ENCODE data around the gene B3GNT2.
"Not testable (repeated sequence)": the region's sequence is repeated elsewhere in the genome, so short reads cannot be mapped to it uniquely, and the experiment has no call there.

The B3GNT2 gene

DNA sequence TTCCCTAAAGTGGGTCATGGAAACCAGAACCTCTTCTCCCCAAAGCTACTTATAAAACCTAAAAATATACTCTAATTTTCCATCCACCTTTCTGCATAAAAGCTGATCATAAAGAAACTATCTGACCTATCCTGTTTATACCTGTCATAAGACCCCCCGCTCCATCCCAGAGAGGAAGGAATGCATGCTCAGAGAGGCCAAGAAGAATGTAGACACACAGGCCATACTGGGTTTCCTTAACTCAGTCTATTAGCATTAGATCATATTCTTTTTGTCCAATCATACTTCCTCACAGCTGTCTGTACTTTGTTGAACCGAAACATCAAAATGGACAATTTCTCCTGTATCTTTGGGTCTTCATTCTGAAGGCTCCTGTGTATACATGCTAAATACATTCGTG is 52.3 kb downstream of the B3GNT2 start:
- H3K9me3 ChIP-seq (ENCODE audit: control insufficient read depth, insufficient read depth, low read length) = no peaks in the 10 kb centered on the region
- no peak overlapping the region for H3K27ac ChIP-seq (ENCODE audit: low read depth, low read length)
- no peak overlapping the region for H3K4me3 ChIP-seq (ENCODE audit: low read depth, low read length)
- no peaks in the 10 kb centered on the region for H3K4me1 ChIP-seq (ENCODE audit: control insufficient read depth, insufficient read depth, low read length)
- no peak overlapping the region for H3K9ac ChIP-seq (ENCODE audit: low read depth, low read length)
- H3K36me3 ChIP-seq (ENCODE audit: control insufficient read depth, insufficient read depth, low read length) = no peaks in the 10 kb centered on the region
- H3K27me3 ChIP-seq (ENCODE audit: control insufficient read depth, insufficient read depth, low read length) = no peaks in the 10 kb centered on the region

- H3K27ac ChIP-seq (ENCODE audit: low read depth, low read length) = no peak overlapping the region
- no peaks in the 10 kb centered on the region for H3K9me3 ChIP-seq (ENCODE audit: control insufficient read depth, insufficient read depth, low read length)
- H3K9ac ChIP-seq (ENCODE audit: low read depth, low read length) = no peak overlapping the region
- no peak overlapping the region for H3K4me3 ChIP-seq (ENCODE audit: low read depth, low read length)
- H3K27me3 ChIP-seq (ENCODE audit: control insufficient read depth, insufficient read depth, low read length) = no peaks in the 10 kb centered on the region
- no peaks in the 10 kb centered on the region for H3K4me1 ChIP-seq (ENCODE audit: control insufficient read depth, insufficient read depth, low read length)
- no peaks in the 10 kb centered on the region for H3K36me3 ChIP-seq (ENCODE audit: control insufficient read depth, insufficient read depth, low read length)
Measured at GRCh38 chr2:62250239-62250638, 54.3 kb downstream of the B3GNT2 start.

- H3K27me3 ChIP-seq (ENCODE audit: control insufficient read depth, insufficient read depth, low read length) = no peaks in the 10 kb centered on the region
- no peak overlapping the region for H3K9ac ChIP-seq (ENCODE audit: low read depth, low read length)
- H3K4me1 ChIP-seq (ENCODE audit: control insufficient read depth, insufficient read depth, low read length) = no peaks in the 10 kb centered on the region
- H3K27ac ChIP-seq (ENCODE audit: low read depth, low read length) = no peak overlapping the region
- H3K9me3 ChIP-seq (ENCODE audit: control insufficient read depth, insufficient read depth, low read length) = no peaks in the 10 kb centered on the region
- no peak overlapping the region for H3K4me3 ChIP-seq (ENCODE audit: low read depth, low read length)
- no peaks in the 10 kb centered on the region for H3K36me3 ChIP-seq (ENCODE audit: control insufficient read depth, insufficient read depth, low read length)
Measured at GRCh38 chr2:62254424-62255266, 58.7 kb downstream of the B3GNT2 start.

DNA sequence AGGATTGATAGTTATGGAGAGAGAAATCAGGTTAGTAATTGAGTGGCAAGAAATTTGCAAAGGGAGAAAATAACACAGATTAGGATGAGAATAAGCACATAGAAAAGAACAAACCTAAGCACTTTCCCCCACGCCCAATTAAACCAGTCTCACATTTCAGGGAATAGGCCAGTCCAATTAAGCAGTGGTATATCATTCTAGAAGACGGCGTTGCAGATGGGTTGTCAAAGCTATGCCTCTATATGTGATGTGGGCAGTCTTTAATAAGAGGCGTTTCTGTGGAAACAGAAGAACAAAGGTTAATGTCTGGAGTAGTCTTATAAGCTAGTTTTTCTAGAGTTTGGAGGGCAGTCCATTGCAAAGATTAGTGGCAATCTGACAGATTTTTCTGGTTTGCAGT is 61.6 kb downstream of the B3GNT2 start:
- H3K4me1 ChIP-seq (ENCODE audit: control insufficient read depth, insufficient read depth, low read length) = no peaks in the 10 kb centered on the region
- H3K4me3 ChIP-seq (ENCODE audit: low read depth, low read length) = no peak overlapping the region
- no peaks in the 10 kb centered on the region for H3K36me3 ChIP-seq (ENCODE audit: control insufficient read depth, insufficient read depth, low read length)
- H3K9ac ChIP-seq (ENCODE audit: low read depth, low read length) = no peak overlapping the region
- H3K27ac ChIP-seq (ENCODE audit: low read depth, low read length) = no peak overlapping the region
- H3K27me3 ChIP-seq (ENCODE audit: control insufficient read depth, insufficient read depth, low read length) = no peaks in the 10 kb centered on the region
- no peaks in the 10 kb centered on the region for H3K9me3 ChIP-seq (ENCODE audit: control insufficient read depth, insufficient read depth, low read length)

- H3K27ac ChIP-seq (ENCODE audit: low read depth, low read length) = no peak overlapping the region
- H3K4me1 ChIP-seq (ENCODE audit: control insufficient read depth, insufficient read depth, low read length) = peaks cover 22% of the 10 kb centered on the region
- no peak overlapping the region for H3K4me3 ChIP-seq (ENCODE audit: low read depth, low read length)
- H3K9me3 ChIP-seq (ENCODE audit: control insufficient read depth, insufficient read depth, low read length) = no peaks in the 10 kb centered on the region
- no peaks in the 10 kb centered on the region for H3K27me3 ChIP-seq (ENCODE audit: control insufficient read depth, insufficient read depth, low read length)
- no peak overlapping the region for H3K9ac ChIP-seq (ENCODE audit: low read depth, low read length)
- H3K36me3 ChIP-seq (ENCODE audit: control insufficient read depth, insufficient read depth, low read length) = no peaks in the 10 kb centered on the region
Measured at GRCh38 chr2:62263076-62263715, 67.3 kb downstream of the B3GNT2 start.

DNA sequence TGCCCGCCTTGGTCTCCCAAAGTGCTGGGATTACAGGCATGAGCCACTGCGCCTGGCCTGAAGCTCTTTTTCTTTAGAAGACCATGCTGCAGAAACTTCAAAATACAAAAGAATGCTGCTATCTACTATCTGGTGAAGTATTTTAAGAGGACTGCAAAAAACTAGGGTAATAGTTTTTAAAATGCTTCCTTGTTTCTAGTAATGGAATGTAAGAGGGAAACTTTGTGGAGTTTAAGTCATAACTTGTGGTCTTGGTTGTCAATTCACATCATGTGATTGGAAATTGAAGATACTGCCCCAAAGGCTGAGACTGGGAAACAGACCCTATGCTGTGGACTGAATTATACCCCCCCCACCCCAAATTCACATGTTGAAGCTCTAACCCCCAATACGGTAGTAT is 68.3 kb downstream of the B3GNT2 start:
- Histone ChIP-seq H3K9ac (ENCODE audit: low read depth, low read length) (no peak overlapping the region), H3K4me3 (ENCODE audit: low read depth, low read length) (no peak overlapping the region), H3K9me3 (ENCODE audit: control insufficient read depth, insufficient read depth, low read length) (no peaks in the 10 kb centered on the region)

GRCh38 chr2:62265106-62265505 is 69.2 kb downstream of the B3GNT2 start:
- Histone ChIP-seq H3K27ac (ENCODE audit: low read depth, low read length) (no peak overlapping the region), H3K9me3 (ENCODE audit: control insufficient read depth, insufficient read depth, low read length) (no peaks in the 10 kb centered on the region), H3K9ac (ENCODE audit: low read depth, low read length) (0 out of 2 replicates have a peak overlapping the region, but pooled peaks have one; percentile 21), H3K27me3 (ENCODE audit: control insufficient read depth, insufficient read depth, low read length) (no peaks in the 10 kb centered on the region), H3K4me1 (ENCODE audit: control insufficient read depth, insufficient read depth, low read length) (peaks cover 22% of the 10 kb centered on the region), H3K36me3 (ENCODE audit: control insufficient read depth, insufficient read depth, low read length) (no peaks in the 10 kb centered on the region), H3K4me3 (ENCODE audit: low read depth, low read length) (no peak overlapping the region)

More for the DNA sequence above, 68.3 kb downstream of the B3GNT2 start:
- H3K27ac ChIP-seq (ENCODE audit: low read depth, low read length) = no peak overlapping the region
- peaks cover 22% of the 10 kb centered on the region for H3K4me1 ChIP-seq (ENCODE audit: control insufficient read depth, insufficient read depth, low read length)
- H3K36me3 ChIP-seq (ENCODE audit: control insufficient read depth, insufficient read depth, low read length) = no peaks in the 10 kb centered on the region
- H3K27me3 ChIP-seq (ENCODE audit: control insufficient read depth, insufficient read depth, low read length) = no peaks in the 10 kb centered on the region

DNA sequence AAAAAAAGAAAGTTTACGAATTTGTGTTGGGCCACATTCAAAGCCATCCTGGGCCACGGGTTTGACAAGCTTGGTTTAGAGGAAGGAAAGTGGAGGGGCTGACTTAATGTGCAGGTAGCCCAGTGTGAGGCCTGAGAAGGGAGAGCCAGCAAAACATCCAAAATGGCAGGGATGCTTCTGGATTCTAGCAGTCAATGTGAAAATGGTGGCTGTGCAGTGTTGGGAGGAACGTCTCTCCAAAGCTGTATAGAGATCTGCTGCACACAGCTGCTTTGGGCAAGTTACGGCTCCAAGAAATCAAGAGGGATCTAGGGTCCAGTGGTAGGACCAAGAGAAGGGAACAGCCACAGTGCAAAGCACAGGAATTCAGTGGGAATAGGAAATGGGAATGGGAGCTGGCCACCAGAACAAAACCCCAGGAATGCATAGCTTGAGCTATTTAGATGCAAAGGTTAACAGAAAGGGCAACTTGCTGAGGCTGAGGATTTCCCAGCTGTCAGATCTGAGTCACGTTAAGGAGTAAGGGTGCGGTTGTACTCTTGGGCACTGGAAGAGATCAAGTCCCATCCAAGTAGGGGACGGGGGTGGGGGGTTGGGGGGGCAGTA is 70.6 kb downstream of the B3GNT2 start:
- peak overlapping the region; percentile 72 for H3K27ac ChIP-seq (ENCODE audit: low read depth, low read length)

GRCh38 chr2:62267696-62268095 is 71.8 kb downstream of the B3GNT2 start:
- Histone ChIP-seq H3K27me3 (ENCODE audit: control insufficient read depth, insufficient read depth, low read length) (no peaks in the 10 kb centered on the region), H3K9ac (ENCODE audit: low read depth, low read length) (no peak overlapping the region), H3K4me3 (ENCODE audit: low read depth, low read length) (no peak overlapping the region), H3K9me3 (ENCODE audit: control insufficient read depth, insufficient read depth, low read length) (no peaks in the 10 kb centered on the region), H3K36me3 (ENCODE audit: control insufficient read depth, insufficient read depth, low read length) (no peaks in the 10 kb centered on the region), H3K27ac (ENCODE audit: low read depth, low read length) (no peak overlapping the region), H3K4me1 (ENCODE audit: control insufficient read depth, insufficient read depth, low read length) (peaks cover 21% of the 10 kb centered on the region)

More for the DNA sequence above, 70.6 kb downstream of the B3GNT2 start:
- no peaks in the 10 kb centered on the region for H3K36me3 ChIP-seq (ENCODE audit: control insufficient read depth, insufficient read depth, low read length)
- no peaks in the 10 kb centered on the region for H3K27me3 ChIP-seq (ENCODE audit: control insufficient read depth, insufficient read depth, low read length)
- no peaks in the 10 kb centered on the region for H3K9me3 ChIP-seq (ENCODE audit: control insufficient read depth, insufficient read depth, low read length)
- peaks cover 22% of the 10 kb centered on the region for H3K4me1 ChIP-seq (ENCODE audit: control insufficient read depth, insufficient read depth, low read length)
- peak overlapping the region; percentile 15; the same call in 1 of the 2 replicates for H3K4me3 ChIP-seq (ENCODE audit: low read depth, low read length)
- H3K9ac ChIP-seq (ENCODE audit: low read depth, low read length) = no peak overlapping the region

GRCh38 chr2:62268681-62269188 is 72.8 kb downstream of the B3GNT2 start:
- H3K9me3 ChIP-seq (ENCODE audit: control insufficient read depth, insufficient read depth, low read length) = not testable (repeated sequence)

GRCh38 chr2:62270728-62271127 is 74.8 kb downstream of the B3GNT2 start:
- Histone ChIP-seq H3K4me3 (ENCODE audit: low read depth, low read length) (no peak overlapping the region), H3K4me1 (ENCODE audit: control insufficient read depth, insufficient read depth, low read length) (peaks cover 14% of the 10 kb centered on the region), H3K27me3 (ENCODE audit: control insufficient read depth, insufficient read depth, low read length) (no peaks in the 10 kb centered on the region), H3K36me3 (ENCODE audit: control insufficient read depth, insufficient read depth, low read length) (no peaks in the 10 kb centered on the region), H3K9ac (ENCODE audit: low read depth, low read length) (no peak overlapping the region), H3K9me3 (ENCODE audit: control insufficient read depth, insufficient read depth, low read length) (no peaks in the 10 kb centered on the region; the same call in 1 of the 2 replicates), H3K27ac (ENCODE audit: low read depth, low read length) (no peak overlapping the region)

More at GRCh38 chr2:62268681-62269188, 72.8 kb downstream of the B3GNT2 start:
- H3K27ac ChIP-seq (ENCODE audit: low read depth, low read length); H3K27me3 ChIP-seq (ENCODE audit: control insufficient read depth, insufficient read depth, low read length); H3K4me3 ChIP-seq (ENCODE audit: low read depth, low read length); H3K9ac ChIP-seq (ENCODE audit: low read depth, low read length); H3K36me3 ChIP-seq (ENCODE audit: control insufficient read depth, insufficient read depth, low read length): not testable (repeated sequence)
- H3K4me1 ChIP-seq (ENCODE audit: control insufficient read depth, insufficient read depth, low read length) = peaks cover 14% of the 10 kb centered on the region
